Stimulated activated CD4-positive, alpha-beta T cell treated with anti-CD3 and anti-CD28 coated beads, Interleukin-12 subunit alpha, Interleukin-12 subunit beta, amount 100 ng/mL, for 48 hours (primary cell): ENCODE measurements around the gene C15orf61.
A peak's percentile ranks its signal among the peaks of the same experiment; 100 is the strongest.

Source experiments
- DNase-seq, 3 donors: peaks; one replicate each; pipeline ENCODE4 v3.0.0-alpha.2; 2020; ENCODE audit warnings: low read depth in 2 of 3, low spot score in 1 of 3

Gene C15orf61

GRCh38 chr15:67512933-67513714 lies 7.8 kb upstream of the C15orf61 start:
- DNase-seq, result no peak

- DNase-seq, result no peak
Observed at GRCh38 chr15:67515090-67515489, 5.8 kb upstream of the C15orf61 start.

DNA sequence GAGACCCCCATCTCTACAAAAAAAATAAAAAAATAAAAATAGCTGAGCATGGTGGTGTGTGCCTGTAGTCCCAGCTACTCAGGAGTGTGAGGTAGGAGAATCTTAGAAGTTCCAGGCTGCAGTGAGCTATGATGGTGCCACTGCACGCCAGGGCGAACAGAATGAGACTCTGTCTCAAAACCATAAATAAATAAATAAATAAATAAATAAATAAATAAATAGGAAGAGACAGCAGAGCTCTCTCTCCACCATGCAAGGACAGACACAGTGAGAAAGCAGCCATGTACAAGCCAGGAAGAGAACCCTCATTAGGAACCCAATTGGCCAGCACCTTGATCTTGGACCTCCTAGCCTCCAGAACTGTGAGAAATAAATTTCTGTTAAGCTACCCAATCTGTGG lies 5.4 kb upstream of the C15orf61 start:
- DNase-seq, result no peak

DNA sequence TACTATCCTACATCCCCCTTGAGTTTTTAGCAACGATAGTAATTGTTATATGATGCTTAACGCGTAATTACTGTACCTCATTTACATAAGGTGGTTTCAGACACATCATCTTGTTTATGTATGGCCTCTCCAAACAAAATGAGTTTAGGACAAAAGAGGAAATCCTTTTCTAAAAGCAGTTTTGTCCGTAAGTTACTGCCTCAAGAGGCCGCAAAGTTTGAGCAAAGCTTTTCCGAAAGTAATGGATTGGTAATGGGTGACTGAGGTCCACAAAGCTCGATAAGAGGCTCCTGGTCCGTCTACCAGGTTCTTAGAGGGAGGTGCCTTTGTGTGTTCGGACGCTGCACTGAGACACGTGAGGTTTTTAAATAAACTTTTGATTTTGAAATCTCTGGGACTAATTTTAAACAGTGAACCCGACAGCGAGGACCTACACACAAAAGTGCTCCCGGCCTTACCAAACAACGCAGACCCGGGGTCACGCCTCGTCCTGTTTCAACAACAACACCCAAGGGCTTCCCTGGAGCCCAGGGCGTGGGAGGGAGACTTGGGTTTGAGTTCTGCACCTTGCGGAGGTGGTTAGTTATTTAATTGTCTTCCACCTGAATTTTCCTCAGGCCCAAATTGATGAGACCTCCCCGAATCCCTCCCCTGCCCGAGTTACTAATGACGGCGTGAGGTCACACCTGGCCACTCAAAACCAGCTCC lies 456 bp upstream of the C15orf61 start:
- DNase-seq, result peak in 1 of 3 donors; percentile 64

DNA sequence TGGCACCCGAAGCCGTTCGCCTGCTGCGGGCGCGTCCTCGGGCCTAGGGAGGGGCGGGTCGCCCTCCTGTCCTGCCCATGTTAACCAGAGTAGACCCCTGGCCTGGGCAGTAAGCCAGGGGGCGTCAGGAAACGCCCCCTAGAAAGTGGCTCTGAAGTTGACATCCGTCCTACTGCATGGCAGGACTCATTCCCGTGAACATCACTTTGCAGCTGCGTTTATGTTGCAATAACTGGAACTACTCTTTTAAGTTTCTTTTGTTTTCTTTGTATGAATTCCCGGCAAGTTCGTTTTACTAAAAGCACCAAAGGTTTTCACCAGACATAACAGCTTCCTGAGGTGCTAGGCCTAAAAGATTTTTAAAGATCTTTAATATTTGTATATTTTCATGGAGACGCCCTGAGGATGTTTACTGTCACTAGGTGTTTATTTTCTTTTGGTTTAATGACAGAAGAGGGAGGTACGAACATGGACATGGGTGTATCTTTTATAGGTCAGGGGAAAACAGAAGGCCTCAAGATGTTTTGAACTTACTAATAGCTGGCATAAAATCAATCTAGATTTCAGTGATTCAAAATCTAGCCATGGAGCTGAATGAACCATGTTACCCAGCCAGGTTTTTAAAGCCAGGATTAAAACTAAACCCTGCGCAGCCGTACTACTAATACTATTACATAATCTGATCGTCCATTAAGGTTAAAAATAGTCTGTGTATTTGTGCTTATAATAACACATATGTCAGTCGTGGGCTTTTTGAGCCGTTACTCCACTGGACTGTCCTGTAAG lies 1.0 kb downstream of the C15orf61 start:
- no peak for DNase-seq

DNA sequence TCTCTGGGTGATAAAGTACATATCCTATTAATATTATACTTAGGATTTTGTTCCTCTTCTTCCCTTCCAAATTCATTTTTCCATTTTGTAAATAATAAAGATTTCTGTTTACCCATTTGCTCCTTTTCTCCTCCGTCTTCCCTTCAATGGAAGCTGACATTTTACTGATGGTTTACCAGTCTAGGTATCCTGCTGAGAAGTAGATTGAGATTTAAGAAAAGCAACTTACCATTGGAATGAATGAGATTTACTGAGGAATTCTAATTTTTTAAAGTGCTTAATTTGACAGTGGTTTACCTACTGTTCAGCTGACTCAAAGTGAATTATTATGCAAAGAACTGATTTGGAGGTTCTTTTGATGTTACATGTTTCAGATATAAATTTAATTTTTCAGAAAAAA lies 2.4 kb downstream of the C15orf61 start:
- DNase-seq, result no peak

DNA sequence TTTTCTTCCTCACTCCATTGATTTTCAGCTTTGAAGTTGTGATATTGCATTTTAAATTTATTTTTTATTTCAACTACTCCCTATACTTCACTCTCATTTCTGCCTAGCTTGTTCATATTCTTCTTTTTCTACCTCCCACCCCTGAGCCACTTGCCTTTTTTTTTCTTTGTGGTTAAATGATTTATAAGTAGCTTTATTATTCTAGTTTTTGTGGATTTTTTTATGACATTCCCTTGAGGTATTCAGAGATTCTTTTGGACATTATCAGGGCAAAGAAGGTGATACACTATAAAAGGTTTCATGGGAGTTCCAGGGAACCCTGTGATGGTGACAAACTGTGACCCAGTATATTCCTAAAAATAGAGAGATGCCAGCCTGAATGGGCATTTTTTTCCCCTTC lies 3.3 kb downstream of the C15orf61 start:
- no peak for DNase-seq

- no peak for DNase-seq
Observed at GRCh38 chr15:67528513-67528912, 7.6 kb downstream of the C15orf61 start.

GRCh38 chr15:67531379-67531914 lies 10.5 kb downstream of the C15orf61 start:
- DNase-seq, result no peak

DNA sequence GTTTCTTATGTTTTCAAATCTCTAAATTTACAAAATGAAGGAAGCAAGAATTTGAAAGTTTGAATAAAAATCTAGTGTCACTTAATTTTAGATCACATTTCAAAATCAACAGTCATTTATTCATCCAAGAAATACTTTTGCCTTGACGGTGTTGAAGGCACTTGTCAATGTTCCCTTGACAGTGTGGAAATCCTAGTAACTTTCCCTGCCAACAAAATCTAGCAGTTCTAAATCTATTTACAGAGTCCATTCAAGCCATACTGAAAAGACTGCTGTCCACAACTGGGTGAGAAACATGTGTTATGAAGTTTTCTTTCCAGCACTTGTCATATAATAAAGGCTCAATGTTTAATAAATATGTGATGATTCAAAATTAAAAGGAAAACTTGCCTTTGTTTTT lies 12.9 kb downstream of the C15orf61 start:
- DNase-seq, result no peak

- DNase-seq, result no peak
Observed at GRCh38 chr15:67534360-67534759, 13.4 kb downstream of the C15orf61 start.

GRCh38 chr15:67537771-67538170 lies 16.8 kb downstream of the C15orf61 start:
- DNase-seq, result no peak

DNA sequence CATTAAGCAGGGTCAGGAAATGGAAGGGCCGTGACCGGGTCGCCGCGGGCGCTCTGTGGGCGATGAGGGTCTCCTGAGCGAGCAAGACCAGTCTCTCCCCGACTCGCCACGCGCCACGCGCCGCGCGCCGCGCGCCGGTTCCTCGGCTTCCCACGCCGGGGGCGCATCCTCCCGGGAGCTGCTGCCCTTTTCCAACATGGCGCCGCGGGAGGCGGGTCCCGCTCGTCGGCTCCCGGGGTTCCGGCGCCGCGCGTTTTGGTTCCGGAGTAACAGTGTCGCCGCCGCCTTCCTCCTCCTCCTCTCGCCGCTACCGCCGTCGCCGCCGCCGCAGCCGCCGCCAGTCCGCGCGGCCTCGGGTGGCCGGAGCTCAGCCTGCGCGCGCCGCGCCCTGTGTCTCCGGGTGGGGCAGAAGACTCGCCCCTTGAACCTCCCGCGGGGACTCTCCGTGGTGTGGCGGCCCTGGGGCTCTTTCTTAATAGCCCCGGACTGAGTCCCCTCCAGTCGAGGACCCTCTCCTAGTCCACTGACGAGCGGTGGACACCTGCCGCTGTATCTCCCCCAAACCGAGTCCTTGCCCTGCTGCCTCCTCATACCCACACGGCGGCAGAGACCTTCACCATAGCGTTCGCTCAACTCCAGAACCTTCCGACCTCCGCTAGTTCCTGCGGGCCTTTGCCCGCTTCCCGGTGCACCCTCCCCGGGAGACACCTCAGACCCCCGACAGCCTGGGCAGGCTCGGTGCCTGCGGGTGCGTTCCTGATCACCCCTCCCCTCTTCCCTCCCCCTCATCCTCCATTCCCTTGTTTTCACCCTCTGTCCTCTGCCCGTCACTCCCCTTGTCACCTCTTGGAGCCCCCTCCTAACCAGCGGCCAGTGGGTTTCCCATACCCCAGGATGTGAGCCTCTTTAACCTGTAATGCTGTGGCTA lies 21.8 kb downstream of the C15orf61 start, which contains the start of gene MAP2K5:
Gene MAP2K5, plus strand, starts transcription at position 284 of the 928 bp plus-strand sequence. Its CDS starts 633 bp downstream, at position 917.
- DNase-seq, result peak; percentile 64 to 80 (median 68)

GRCh38 chr15:67543348-67543718 lies 22.4 kb downstream of the C15orf61 start:
- DNase-seq, result no peak

GRCh38 chr15:67544475-67544874 lies 23.5 kb downstream of the C15orf61 start:
- DNase-seq, result no peak

DNA sequence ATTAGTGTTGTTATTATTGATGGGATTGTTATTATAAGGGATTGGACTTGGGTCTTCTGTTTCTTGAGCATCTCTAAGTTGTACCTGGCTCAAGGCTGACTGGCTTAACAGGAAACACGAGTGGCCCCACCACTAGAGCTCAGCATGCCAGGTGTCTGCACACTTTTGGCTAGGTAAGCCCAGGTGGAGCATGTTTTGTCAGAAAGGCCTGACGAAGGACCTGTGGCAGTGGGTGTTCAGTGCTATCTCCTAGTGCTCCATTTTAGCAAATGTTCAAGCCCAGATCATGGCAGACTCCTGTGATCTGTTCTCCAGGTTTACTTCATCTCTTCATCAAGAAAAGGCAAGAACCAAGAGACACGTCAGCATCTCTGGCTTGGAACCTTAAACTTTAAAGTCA lies 24.9 kb downstream of the C15orf61 start:
- DNase-seq, result no peak

GRCh38 chr15:67547064-67547463 lies 26.1 kb downstream of the C15orf61 start:
- DNase-seq, result no peak

DNA sequence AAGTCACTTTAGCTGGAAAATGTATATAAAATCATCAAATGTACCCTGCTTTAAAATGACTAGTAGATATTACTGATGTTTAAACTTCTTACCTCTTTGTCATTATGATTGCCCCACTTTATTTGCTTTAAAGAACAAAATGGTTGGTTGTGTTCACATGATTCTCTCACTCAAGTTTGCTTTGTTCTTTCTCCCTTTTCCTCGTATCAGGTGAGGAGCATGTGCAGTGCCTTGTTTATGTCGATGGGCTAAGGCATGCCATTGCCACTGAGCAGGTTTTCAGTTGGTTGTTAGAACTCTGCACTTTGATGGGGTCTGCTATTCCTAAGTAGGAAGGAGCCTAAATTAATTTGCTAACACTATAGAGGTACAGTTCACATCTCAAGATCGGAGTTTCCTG lies 26.9 kb downstream of the C15orf61 start:
- DNase-seq, result no peak

DNA sequence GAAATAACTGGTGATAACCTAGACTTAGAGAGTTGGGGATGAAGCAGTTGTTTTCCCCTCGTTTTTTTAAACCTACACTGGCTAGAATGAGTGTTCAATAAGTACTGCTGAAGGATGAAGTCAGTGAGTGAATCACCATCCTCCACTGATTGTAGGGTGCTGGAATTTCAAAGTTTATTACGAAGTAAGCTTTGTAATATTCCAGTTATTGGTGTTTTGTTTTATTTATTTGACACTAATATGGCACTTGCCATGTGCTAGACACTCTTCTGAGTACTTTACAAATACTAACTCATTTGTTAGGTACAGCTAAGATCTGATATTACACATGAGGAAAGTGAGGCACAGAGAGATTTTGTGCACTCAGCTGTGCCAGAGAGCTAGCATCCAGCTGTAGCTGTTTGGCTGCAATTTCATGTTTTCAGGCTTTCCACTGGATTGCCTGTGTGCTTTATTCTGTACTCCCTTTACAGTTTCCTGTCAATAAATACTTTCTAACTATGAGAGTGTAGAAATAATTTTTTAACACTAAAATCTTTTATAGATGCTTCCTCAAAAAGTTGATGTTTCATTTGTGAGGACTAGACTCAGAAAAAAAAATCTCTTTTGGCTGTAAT lies 27.4 kb downstream of the C15orf61 start:
- DNase-seq, result no peak
